Measurements from ENCODE around the gene SEC14L5. TPM values are rescaled to one million over a fixed set of nuclear protein-coding genes. Genes with fewer than 3 reads are reported as not detected.
A peak's percentile ranks its signal among the peaks of the same experiment; 100 is the strongest.
"Not testable (repeated sequence)": the region's sequence is repeated elsewhere in the genome, so short reads cannot be mapped to it uniquely, and the experiment has no call there.

The SEC14L5 gene
- total RNA-seq, 1 experiment from 2014 or later: not detected

DNA sequence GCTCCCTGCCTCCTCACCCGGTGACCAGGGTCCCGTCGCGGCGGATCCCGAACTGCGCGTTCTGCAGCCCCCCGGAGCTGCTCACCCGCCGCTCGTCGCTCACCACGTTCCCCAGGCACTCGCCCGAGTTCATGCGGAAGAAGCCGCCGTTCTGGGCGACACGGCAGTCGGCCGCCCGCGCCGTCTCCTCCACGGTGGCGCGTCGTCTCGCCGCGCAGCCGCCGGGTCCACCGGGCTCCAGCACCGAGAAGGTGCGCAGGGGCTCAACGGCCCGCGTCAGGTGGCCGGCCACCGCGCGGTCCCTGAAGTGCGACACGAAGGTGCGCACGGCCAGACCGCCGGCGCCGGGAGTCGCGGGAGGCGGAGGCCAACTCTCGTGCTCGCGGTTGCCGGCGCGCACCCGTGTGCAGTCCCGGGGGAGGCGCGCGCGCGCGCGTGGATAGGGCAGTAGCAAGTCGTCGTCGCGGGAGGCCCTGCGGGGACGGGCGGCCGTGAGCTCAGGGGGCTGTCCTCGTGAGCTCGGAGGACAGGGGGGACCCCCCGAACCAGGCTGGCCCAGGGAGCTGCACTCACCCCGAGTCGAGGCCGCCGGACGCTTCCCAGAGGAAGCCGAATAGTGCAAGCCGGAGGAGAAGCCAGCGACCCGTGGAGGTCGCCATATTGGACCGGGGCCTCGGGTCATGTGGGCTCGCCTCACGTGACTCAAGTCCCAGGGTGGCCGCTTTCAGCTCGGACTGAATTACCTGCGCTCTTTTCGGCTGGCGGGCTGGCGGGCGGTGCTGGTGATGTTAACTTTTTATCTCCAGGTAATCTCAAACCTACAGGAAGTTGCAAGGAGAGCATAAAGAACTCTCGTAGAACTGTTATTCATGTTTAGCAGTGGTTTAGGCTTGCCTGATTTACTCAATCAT is 75.4 kb downstream of the SEC14L5 start, which contains the start of gene NAGPA:
NAGPA (minus strand) TSS at position 680 of the 911 bp plus-strand sequence; CDS start at position 659, 21 bp downstream.
- H3K4me1 ChIP-seq: no peaks in the 10 kb centered on the region
- peak within 1 kb of the TSS; percentile 18; the same call in 1 of the 2 replicates for H3K27ac ChIP-seq
- H3K36me3 ChIP-seq: no peaks in the 10 kb centered on the region
- peak within 1 kb of the TSS; percentile 80 for H3K4me3 ChIP-seq
- no peaks in the 10 kb centered on the region for H3K27me3 ChIP-seq
- peak; percentile 79 to 85 for DNase-seq
- H3K9me3 ChIP-seq (replicated peaks): no peaks in the 10 kb centered on the region

DNA sequence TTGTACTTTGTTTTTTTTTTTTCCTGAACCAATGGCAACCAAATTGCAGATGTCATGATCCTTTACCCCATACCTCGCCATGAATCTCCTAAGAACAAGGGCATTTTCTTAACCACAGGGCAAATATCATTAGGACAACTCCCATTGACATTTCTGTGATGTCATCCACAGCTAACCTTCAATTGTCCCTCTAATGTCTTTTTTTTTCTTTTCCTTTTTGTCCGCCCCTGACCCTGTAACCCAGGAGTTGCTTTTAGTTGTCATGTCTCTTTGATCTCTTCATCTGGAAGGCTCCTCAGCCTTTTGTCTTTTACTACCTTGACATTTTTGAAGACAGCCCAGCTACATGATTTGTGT is 76.0 kb downstream of the SEC14L5 start:
- Histone ChIP-seq H3K36me3 (no peaks in the 10 kb centered on the region), H3K27me3 (no peaks in the 10 kb centered on the region), H3K4me1 (no peaks in the 10 kb centered on the region), H3K9me3 (replicated peaks) (no peaks in the 10 kb centered on the region), H3K27ac (no peak overlapping the region), H3K4me3 (peak overlapping the region; percentile 80)
- no peak for DNase-seq

DNA sequence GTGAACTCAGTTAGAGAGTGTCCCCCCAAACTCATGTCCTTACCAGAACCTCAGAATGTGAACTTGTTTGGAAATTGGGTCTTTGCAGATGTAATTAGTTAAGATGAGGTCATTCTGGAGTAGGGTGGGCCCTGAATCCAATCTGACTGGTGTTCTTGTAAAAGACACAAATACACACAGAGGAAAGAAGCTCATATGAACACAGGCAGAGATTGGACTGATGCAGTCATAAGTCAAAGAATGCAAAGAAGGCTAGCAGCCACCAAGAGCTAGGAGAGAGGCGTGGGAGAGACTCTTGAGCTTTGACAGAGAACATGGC is 77.7 kb downstream of the SEC14L5 start:
- Histone ChIP-seq H3K4me3 (no peak overlapping the region), H3K4me1 (no peaks in the 10 kb centered on the region), H3K27ac (no peak overlapping the region), H3K36me3 (no peaks in the 10 kb centered on the region), H3K27me3 (peaks cover 3% of the 10 kb centered on the region; the same call in 1 of the 2 replicates), H3K9me3 (replicated peaks) (no peaks in the 10 kb centered on the region)
- no peak for DNase-seq

DNA sequence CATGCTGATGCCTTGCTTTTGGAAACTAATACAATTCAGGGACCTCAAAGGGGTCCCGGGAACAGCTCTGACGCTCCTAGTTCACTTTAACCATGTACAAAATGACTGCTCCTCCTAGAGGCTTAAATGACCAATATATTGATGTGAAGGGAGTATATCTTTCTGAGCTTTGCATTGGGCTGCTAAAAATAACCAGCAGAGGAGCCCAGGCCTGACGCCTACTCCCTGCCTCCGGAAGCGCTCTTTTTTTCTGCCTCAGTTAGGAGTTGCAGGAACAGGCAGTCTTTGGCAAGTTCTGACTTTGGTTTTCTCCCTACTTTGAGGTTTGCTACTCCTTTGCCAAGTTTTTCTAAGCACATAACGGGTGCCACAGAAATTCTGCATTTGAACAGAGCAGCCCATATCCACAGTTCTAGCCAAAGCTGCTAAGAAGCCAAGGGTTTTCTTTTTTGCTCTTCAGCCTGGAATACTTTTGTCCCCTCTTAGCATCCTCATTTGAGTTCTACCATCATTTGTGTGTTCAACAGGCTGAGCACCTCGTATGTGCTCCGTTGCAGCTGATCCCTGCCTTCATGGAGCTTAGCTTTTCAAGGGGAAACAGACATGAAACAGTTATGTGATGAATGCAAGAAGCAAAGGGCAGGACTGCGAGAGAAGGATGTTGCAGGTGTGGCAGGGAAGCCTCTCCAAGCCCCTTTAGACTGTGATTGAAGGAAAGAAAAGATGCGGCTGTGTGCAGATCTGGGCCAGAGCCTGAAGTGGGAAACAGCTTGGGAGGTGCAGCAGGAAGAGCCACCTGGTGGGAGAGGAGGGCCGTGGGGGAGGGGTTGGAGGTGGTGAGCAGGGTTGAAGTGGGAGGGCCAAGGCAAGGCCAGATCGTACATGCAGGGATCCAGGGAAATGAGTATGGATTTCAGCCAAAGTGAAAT is 78.4 kb downstream of the SEC14L5 start:
- H3K9me3 ChIP-seq (replicated peaks): no peaks in the 10 kb centered on the region
- no peak overlapping the region for H3K27ac ChIP-seq
- no peak for DNase-seq
- no peak overlapping the region for H3K4me3 ChIP-seq
- H3K27me3 ChIP-seq: peaks cover 7% of the 10 kb centered on the region; the same call in 1 of the 2 replicates
- H3K36me3 ChIP-seq: no peaks in the 10 kb centered on the region
- no peaks in the 10 kb centered on the region for H3K4me1 ChIP-seq

DNA sequence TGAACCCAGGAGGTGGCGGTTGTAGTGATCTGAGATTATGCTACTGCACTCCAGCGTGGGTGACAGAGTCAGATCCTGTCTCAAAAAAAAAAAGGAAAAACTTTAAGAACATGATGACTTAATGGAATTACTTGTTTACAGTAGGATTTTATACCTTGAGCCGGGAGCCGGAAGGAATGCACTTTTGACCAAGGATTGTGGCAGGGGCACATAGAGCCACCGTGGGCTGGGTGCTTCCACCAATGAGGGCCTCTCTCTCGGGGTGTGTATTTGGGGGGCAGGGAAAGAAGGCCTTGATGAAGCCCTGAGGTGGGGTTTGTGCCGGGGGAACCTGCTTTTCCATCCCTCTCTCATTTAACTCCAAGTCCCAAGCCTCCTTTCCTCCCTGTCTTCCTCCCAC is 82.3 kb downstream of the SEC14L5 start:
- no peak for DNase-seq
- Histone ChIP-seq H3K4me3 (no peak overlapping the region), H3K4me1 (no peaks in the 10 kb centered on the region), H3K27ac (no peak overlapping the region), H3K27me3 (peaks cover 7% of the 10 kb centered on the region; the same call in 1 of the 2 replicates), H3K36me3 (no peaks in the 10 kb centered on the region), H3K9me3 (replicated peaks) (no peaks in the 10 kb centered on the region)

DNA sequence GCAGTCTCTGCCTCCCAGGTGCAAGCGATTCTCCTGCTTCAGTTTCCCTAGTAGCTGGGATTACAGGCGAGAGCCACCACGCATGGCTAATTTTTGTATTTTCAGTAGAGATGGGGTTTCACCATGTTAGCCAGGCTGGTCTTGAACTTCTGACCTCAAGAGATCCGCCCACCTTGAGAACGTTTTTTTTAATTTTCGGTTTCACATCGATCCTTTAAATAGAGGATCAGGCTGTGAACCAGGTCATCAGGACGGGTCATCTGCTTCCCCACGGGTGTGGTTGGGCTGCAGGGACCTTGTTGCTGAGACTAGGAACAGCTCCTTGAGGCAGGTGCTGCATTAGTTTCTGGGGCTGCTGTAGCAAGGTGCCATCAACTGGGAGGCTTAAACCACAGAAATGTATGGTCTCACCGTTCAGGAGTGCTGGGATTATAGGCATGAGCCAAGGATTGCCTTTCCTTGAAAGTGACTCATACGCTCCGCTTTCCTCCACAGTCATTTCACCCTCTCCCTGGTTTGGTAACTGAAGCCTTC is 83.5 kb downstream of the SEC14L5 start:
- Histone ChIP-seq H3K4me3 (no peak overlapping the region), H3K27me3 (peaks cover 7% of the 10 kb centered on the region; the same call in 1 of the 2 replicates), H3K9me3 (replicated peaks) (no peaks in the 10 kb centered on the region), H3K36me3 (no peaks in the 10 kb centered on the region), H3K27ac (no peak overlapping the region), H3K4me1 (no peaks in the 10 kb centered on the region)
- peak in 1 of 2 experiments; percentile 11 for DNase-seq

DNA sequence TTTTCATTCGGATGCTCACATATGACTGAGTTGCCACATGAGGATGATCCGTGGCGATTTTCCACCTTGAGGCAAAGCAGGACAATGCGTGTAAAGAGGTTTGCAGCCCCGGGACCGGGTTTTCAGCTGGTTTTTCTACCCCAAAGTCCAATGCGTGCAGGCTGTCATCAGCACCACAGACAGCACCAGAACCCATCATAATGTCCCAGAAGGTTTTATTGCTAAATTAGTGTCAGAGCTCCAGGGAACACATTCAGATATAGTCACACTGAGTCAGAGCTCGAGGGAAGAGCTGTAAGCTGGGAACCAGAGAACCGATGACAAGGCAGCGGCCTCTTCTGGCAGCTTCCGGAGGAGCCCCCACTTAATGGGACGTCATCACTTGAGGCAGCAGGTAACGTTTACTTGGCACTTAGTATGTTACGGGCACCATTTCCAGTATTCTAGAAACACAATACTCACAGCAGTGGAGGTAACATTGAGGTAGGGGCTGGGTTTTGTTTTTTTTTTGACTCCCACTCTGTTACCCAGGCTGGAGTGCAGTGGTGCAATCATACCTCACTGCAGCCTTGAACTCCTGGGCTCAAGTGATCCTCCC is 84.5 kb downstream of the SEC14L5 start:
- Histone ChIP-seq H3K9me3 (replicated peaks) (no peaks in the 10 kb centered on the region), H3K27ac (no peak overlapping the region), H3K4me3 (no peak overlapping the region), H3K36me3 (no peaks in the 10 kb centered on the region), H3K4me1 (no peaks in the 10 kb centered on the region), H3K27me3 (peaks cover 7% of the 10 kb centered on the region; the same call in 1 of the 2 replicates)
- no peak for DNase-seq

DNA sequence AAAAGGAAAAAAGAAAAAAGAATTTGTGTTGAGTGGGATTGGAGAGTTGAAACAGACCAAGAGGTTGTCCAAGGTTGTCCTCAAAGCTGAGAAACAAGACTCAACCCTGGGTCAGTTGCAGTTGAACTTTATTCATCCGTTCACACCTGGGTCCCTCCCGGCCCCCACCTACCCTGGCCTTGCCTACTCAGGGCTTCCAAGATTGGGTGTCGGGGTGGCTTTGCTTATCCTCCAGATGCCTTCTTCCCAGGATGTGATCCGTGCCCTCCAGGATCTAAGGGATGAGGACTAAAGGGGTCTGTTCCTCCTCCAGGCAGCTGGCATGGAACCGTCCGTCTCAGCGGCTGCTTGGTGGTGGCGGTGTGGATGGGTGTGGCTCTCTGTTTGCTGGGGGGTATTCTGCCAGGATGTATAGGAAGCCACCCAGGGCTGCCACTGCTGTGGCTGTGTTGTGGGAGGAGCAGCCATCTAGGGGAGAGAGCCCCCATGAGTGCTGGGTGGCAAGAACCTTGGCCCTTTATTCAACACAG is 85.9 kb downstream of the SEC14L5 start:
- H3K9me3 ChIP-seq (replicated peaks): no peaks in the 10 kb centered on the region
- H3K27me3 ChIP-seq: peaks cover 7% of the 10 kb centered on the region; the same call in 1 of the 2 replicates
- no peak overlapping the region for H3K4me3 ChIP-seq
- no peak for DNase-seq
- no peak overlapping the region for H3K27ac ChIP-seq
- H3K36me3 ChIP-seq: no peaks in the 10 kb centered on the region
- H3K4me1 ChIP-seq: no peaks in the 10 kb centered on the region

DNA sequence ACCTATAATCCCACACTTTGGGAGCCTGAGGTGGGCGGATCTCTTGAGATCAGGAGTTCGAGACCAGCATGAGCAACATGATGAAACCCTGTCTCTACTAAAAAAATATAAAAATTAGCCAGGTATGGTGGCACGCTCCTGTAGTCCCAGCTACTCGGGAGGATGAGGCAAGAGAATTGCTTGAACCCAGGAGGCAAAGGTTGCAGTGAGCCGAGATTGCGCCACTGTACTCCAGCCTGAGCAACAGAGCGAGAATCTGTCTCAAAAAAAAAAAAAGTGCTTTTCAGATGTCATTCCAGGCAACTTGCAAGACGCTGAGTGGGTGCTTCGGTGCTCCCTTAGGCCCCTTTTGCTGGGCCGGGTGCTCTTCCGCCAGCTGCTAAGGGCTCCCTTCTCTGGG is 86.5 kb downstream of the SEC14L5 start:
- H3K27ac ChIP-seq, H3K36me3 ChIP-seq, H3K4me1 ChIP-seq: not testable (repeated sequence)

DNA sequence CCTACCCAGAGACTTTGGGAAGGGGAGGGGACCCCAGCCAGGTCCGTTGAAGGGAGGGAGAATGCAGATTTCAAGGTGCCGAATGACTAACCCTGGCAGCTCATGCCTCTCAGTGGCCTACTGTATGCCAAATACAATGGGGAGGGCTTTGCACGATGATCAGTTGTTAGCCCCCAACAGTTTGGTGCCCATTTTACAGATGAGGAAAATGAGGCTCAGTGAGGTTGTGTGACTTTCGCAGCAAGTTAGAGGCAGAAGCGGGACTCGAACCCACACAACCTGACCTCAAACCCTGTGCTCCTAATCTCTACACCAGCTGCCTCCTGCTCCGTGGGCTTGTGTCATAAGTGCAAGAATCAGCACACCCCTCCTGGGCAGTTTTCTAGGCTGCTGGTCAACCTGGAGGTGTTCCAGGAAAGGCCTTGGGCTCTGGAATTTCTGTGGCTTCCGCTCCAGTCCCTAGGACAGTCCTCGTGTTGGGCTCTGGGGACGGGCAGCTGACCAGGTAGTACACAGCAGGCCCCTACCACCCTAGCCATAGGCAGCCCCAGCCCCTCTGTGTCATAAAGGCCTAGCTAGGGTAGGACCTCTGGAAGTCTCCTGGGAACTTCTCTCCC is 87.5 kb downstream of the SEC14L5 start:
- no peak overlapping the region for H3K27ac ChIP-seq
- H3K4me3 ChIP-seq: no peak overlapping the region
- DNase-seq: no peak

More for the DNA sequence above, 86.5 kb downstream of the SEC14L5 start:
- not testable (repeated sequence) for H3K9me3 ChIP-seq (replicated peaks); H3K27me3 ChIP-seq; H3K4me3 ChIP-seq; DNase-seq

DNA sequence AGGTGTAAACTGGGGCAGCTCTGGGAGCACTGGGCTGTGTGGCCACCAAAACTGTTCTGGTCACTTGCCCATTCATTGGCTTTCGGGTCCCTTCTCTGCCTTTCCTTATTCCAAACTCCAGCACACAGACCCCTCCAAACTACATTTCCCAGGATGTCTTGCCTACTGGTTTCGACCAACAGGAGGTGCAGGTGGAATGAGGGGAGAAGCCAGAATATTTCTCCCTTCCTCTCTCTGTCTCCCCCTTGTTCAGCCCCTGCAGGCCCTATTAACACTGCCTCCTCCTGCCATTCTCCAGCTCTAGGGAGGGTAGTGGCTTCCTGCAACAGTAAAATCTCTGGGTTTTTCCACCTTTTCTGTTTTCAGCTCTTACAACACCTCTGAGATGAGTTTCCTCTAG is 88.8 kb downstream of the SEC14L5 start:
- DNase-seq: no peak
- no peak overlapping the region for H3K4me3 ChIP-seq
- H3K27ac ChIP-seq: no peak overlapping the region
- H3K4me1 ChIP-seq: no peaks in the 10 kb centered on the region
- H3K36me3 ChIP-seq: no peaks in the 10 kb centered on the region
- no peaks in the 10 kb centered on the region for H3K9me3 ChIP-seq (replicated peaks)
- H3K27me3 ChIP-seq: no peaks in the 10 kb centered on the region

More for the DNA sequence above, 87.5 kb downstream of the SEC14L5 start:
- Histone ChIP-seq H3K4me1 (no peaks in the 10 kb centered on the region), H3K27me3 (peaks cover 6% of the 10 kb centered on the region; the same call in 1 of the 2 replicates), H3K9me3 (replicated peaks) (no peaks in the 10 kb centered on the region), H3K36me3 (no peaks in the 10 kb centered on the region)

DNA sequence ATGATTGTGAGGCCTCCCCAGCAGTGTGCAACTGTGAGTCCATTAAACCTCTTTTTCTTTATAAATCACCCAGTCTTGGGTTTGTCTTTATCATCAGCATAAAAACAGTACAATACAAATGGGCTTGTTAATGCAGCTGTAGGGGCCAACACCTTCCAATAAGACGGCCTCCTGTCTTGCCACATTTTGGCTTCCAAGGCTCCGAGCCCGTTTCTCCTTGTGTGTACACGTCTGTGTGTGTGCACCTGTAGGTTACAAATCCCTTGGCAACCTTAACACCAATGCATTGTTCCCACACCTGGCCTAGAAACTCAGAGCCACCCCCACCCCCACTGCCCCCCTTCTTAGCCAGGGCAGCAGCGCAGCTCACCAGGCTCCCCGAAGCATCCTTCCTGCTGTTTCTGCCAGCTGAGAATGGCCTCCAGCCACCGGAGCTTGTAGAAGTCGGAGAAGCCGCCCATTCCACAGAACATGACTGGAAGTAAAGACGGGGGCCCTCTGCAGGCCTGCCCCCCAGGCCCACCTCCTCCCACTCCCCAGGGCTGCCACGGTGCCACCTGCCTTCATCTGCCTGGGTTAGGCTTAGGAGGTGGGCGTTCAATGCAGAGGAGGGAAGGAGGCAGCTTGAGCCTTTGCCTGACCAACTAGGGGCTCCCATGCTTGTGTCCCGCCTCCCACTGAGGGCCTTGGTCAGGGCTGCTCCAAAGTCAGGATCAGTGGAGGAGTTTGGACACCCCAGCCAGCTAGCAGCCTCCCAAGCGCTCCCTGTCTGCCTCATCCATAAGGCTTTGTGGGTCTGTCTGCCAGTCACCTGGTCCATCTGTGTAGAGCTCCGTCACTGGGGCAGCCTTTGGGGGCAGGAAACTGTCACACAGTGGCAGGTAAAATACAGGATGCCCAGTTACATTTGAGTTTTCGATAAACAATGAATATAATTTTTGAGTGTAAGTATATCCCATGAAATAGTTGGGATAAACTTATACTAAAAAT is 97.0 kb downstream of the SEC14L5 start:
- Histone ChIP-seq H3K4me1 (no peaks in the 10 kb centered on the region), H3K9me3 (replicated peaks) (no peaks in the 10 kb centered on the region), H3K36me3 (no peaks in the 10 kb centered on the region), H3K27ac (no peak overlapping the region), H3K27me3 (no peaks in the 10 kb centered on the region), H3K4me3 (no peak overlapping the region)
- DNase-seq: no peak

DNA sequence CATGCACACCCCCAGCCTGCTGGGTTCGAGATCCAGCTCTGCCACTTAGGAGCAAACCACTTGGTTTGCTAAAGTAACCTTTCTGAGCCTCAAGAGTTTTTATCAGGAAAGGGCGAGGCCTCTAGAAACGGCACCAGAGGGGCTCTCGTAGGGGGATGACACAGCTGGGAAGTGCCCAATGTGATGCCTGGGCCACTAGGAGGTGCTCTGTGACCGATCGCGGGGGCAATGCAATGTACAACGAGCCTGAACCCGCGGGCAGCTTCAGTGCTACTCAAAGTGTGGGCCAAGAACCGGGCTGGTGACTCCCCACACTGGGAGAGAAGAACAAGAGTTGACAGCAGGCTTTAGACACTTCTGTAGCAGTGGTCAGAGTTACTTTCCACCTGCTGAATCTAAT is 98.2 kb downstream of the SEC14L5 start:
- H3K27ac ChIP-seq: no peak overlapping the region
- no peaks in the 10 kb centered on the region for H3K27me3 ChIP-seq
- no peaks in the 10 kb centered on the region for H3K4me1 ChIP-seq
- no peak overlapping the region for H3K4me3 ChIP-seq
- no peaks in the 10 kb centered on the region for H3K36me3 ChIP-seq
- no peaks in the 10 kb centered on the region for H3K9me3 ChIP-seq (replicated peaks)
- DNase-seq: peak; percentile 25 to 50

All from SJCRH30 (cell line).